ENCODE measurements around the gene MTFR2.

DNA sequence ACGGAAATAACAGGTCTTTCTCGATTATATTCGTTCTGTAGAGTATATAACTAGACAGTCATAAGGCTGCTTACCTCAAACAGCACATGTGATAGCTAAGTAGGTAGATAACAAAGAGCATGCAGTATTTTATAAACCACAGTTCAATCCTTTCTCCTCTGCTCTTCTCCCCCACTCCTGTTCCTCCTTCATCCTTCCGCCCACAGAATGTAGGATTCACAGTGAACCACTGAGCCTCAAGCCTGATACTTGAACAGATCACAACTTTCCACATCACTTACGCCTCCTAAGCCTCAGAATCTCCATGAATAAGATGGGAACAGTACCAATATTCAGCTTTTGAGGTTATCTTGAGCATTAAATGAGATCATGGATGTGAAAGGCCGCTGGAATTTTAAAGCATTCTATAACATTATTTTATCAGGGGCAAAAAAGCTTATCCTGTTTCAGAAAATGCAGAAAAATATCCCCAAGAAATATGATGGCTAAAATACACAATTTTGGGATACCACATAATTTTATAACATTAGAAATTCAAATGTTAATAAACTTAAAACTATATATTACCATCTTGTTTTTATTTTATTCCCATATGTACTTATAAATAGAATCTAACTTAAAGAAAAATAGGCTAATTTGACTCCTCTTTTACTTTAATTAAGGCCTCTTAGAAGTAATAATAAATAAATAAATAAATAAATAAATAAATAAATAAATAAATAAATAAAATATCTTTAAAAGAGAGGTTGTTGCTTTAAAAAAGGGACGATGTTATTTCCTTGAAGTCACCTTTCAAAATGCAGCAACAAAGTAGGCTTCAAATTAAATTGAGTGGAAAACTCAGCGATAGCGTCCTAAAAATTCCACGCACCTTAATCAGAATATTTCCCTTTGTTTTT is 33.4 kb downstream of the MTFR2 start:
- TF ChIP-seq, protein P1, sequence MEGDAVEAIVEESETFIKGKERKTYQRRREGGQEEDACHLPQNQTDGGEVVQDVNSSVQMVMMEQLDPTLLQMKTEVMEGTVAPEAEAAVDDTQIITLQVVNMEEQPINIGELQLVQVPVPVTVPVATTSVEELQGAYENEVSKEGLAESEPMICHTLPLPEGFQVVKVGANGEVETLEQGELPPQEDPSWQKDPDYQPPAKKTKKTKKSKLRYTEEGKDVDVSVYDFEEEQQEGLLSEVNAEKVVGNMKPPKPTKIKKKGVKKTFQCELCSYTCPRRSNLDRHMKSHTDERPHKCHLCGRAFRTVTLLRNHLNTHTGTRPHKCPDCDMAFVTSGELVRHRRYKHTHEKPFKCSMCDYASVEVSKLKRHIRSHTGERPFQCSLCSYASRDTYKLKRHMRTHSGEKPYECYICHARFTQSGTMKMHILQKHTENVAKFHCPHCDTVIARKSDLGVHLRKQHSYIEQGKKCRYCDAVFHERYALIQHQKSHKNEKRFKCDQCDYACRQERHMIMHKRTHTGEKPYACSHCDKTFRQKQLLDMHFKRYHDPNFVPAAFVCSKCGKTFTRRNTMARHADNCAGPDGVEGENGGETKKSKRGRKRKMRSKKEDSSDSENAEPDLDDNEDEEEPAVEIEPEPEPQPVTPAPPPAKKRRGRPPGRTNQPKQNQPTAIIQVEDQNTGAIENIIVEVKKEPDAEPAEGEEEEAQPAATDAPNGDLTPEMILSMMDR (IDR thresholded peaks at IDR 0.05; ENCODE audit: low read depth, low read length, missing input control): no peak
- TF ChIP-seq JUND (IDR thresholded peaks at IDR 0.05) (no peak), TAF1 (conservative IDR thresholded peaks at IDR 0.05) (no peak), RAD21 (IDR thresholded peaks at IDR 0.05) (no peak), GABPA (IDR thresholded peaks at IDR 0.05 in 1 of 2, conservative IDR thresholded peaks at IDR 0.05 in 1 of 2) (no peak), YY1 (IDR thresholded peaks at IDR 0.05) (no peak), FOXA1 (IDR thresholded peaks at IDR 0.05) (no peak), HNF4A (conservative IDR thresholded peaks at IDR 0.05) (no peak), FOXA2 (IDR thresholded peaks at IDR 0.05) (no peak), SP1 (IDR thresholded peaks at IDR 0.05) (no peak)
- TF ChIP-seq, protein P2, sequence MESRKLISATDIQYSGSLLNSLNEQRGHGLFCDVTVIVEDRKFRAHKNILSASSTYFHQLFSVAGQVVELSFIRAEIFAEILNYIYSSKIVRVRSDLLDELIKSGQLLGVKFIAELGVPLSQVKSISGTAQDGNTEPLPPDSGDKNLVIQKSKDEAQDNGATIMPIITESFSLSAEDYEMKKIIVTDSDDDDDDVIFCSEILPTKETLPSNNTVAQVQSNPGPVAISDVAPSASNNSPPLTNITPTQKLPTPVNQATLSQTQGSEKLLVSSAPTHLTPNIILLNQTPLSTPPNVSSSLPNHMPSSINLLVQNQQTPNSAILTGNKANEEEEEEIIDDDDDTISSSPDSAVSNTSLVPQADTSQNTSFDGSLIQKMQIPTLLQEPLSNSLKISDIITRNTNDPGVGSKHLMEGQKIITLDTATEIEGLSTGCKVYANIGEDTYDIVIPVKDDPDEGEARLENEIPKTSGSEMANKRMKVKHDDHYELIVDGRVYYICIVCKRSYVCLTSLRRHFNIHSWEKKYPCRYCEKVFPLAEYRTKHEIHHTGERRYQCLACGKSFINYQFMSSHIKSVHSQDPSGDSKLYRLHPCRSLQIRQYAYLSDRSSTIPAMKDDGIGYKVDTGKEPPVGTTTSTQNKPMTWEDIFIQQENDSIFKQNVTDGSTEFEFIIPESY (IDR thresholded peaks at IDR 0.05): no peak
- TF ChIP-seq, protein P3, sequence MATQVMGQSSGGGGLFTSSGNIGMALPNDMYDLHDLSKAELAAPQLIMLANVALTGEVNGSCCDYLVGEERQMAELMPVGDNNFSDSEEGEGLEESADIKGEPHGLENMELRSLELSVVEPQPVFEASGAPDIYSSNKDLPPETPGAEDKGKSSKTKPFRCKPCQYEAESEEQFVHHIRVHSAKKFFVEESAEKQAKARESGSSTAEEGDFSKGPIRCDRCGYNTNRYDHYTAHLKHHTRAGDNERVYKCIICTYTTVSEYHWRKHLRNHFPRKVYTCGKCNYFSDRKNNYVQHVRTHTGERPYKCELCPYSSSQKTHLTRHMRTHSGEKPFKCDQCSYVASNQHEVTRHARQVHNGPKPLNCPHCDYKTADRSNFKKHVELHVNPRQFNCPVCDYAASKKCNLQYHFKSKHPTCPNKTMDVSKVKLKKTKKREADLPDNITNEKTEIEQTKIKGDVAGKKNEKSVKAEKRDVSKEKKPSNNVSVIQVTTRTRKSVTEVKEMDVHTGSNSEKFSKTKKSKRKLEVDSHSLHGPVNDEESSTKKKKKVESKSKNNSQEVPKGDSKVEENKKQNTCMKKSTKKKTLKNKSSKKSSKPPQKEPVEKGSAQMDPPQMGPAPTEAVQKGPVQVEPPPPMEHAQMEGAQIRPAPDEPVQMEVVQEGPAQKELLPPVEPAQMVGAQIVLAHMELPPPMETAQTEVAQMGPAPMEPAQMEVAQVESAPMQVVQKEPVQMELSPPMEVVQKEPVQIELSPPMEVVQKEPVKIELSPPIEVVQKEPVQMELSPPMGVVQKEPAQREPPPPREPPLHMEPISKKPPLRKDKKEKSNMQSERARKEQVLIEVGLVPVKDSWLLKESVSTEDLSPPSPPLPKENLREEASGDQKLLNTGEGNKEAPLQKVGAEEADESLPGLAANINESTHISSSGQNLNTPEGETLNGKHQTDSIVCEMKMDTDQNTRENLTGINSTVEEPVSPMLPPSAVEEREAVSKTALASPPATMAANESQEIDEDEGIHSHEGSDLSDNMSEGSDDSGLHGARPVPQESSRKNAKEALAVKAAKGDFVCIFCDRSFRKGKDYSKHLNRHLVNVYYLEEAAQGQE (IDR thresholded peaks at IDR 0.05): no peak
- TF ChIP-seq, protein P4, sequence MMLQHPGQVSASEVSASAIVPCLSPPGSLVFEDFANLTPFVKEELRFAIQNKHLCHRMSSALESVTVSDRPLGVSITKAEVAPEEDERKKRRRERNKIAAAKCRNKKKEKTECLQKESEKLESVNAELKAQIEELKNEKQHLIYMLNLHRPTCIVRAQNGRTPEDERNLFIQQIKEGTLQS (IDR thresholded peaks at IDR 0.05): no peak
- TF ChIP-seq, protein P5, sequence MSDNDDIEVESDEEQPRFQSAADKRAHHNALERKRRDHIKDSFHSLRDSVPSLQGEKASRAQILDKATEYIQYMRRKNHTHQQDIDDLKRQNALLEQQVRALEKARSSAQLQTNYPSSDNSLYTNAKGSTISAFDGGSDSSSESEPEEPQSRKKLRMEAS (IDR thresholded peaks at IDR 0.05): no peak
